ENCODE data around the gene DNAJB1.

DNA sequence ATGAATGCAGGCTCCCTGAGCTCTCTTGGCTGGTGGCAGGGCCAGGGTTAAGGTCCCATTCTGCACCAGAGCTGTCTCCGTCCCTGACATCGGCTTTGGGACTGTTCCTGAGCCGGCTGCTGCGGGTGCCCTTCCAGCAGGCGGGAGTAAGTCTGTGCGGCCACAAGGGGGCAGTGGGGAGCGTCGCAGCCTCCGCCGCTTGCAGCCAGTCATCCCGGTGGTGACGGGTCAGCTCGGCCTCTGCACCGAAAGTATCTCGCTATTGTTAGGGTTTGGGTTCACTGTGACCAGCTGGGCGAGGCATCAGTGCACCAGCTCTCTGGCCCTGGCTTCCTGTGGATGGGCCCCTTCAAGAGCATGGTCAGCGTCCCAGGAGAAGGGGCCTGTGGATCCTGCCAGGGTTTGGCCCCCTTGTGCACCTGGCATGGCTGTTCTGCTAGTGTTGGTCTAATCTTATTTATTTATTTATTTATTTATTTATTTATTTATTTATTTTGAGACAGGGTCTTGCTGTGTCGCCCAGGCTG lies 38.5 kb upstream of the DNAJB1 start:
- TF ChIP-seq CTCF (IDR thresholded peaks at IDR 0.05) (peak in 2 of 3 donors; percentile 8 to 69), POLR2A (IDR thresholded peaks at IDR 0.05) (no peak)
